Stimulated activated naive B cell treated with anti-CD40 and anti-IgM and Interleukin-4, amounts not matched to agents 10 μg/mL and 1 μg/mL and 100 μg/mL, for 72 hours (primary cell): ENCODE data around the gene SLC25A5.
"Not testable (repeated sequence)": the region's sequence is repeated elsewhere in the genome, so short reads cannot be mapped to it uniquely, and the experiment has no call there.

Experiments
- ATAC-seq, 2 donors: fragments of 150-1000 bp; cut with Tn5 transposase; replicated peaks; 2 replicates each; pipeline ENCODE4 v1.10.0; 2021; ENCODE audit warnings: moderate library complexity in 1 of 2
- DNase-seq: peaks from one replicate; pipeline ENCODE4 v3.0.0; 2021
- H3K27ac Mint-ChIP-seq: one replicate; pipeline ENCODE4 v1.8.0; 2022; ENCODE audit warnings: mild to moderate bottlenecking, mixed read lengths
- H3K27me3 Mint-ChIP-seq, 2 donors: one replicate each; pipeline ENCODE4 v1.8.0; 2022; ENCODE audit warnings: mixed read lengths in 2 of 2
- H3K36me3 Mint-ChIP-seq, 2 donors: one replicate each; pipeline ENCODE4 v1.8.0; 2022; ENCODE audit warnings: mixed read lengths in 2 of 2, mild to moderate bottlenecking in 1 of 2
- H3K4me1 Mint-ChIP-seq, 2 donors: one replicate each; pipeline ENCODE4 v1.8.0; 2022; ENCODE audit warnings: mixed read lengths in 2 of 2, mild to moderate bottlenecking in 1 of 2
- H3K4me3 Mint-ChIP-seq, 2 donors: one replicate each; pipeline ENCODE4 v1.8.0; 2022; ENCODE audit warnings: mild to moderate bottlenecking in 2 of 2, mixed read lengths in 2 of 2, moderate library complexity in 1 of 2
- H3K9me3 Mint-ChIP-seq, 2 donors: one replicate each; pipeline ENCODE4 v1.8.0; 2022; ENCODE audit warnings: mixed read lengths in 2 of 2, mild to moderate bottlenecking in 1 of 2

Gene SLC25A5

GRCh38 chrX:119505145-119505544 lies 36.9 kb downstream of the SLC25A5 start:
- H3K27me3 Mint-ChIP-seq, H3K4me3 Mint-ChIP-seq, ATAC-seq, DNase-seq, H3K36me3 Mint-ChIP-seq, H3K9me3 Mint-ChIP-seq, H3K27ac Mint-ChIP-seq: not testable (repeated sequence)
- H3K4me1 Mint-ChIP-seq, result peaks cover 5 to 14% of the 10 kb centered on the region in 2 donors

DNA sequence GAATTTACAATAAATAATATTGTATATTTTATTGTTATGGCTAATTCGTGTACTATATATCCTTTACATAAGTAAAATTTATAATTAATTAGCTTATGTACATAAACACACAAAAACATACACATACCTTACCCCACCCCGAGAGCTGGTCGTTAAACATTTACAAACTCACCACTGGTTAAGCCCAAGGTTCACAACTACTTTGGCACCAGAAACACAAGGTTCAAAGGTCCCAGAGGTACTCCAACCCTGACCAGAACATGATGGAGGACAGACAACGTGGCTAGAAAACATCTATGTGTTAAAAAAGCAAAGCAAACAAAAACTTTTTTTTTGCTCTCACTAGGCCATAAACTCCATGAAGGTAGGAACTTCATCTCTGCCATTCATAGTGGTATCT lies 37.7 kb downstream of the SLC25A5 start:
- Mint-ChIP-seq H3K4me3 (no peak overlapping the region), H3K9me3 (no peaks in the 10 kb centered on the region)

DNA sequence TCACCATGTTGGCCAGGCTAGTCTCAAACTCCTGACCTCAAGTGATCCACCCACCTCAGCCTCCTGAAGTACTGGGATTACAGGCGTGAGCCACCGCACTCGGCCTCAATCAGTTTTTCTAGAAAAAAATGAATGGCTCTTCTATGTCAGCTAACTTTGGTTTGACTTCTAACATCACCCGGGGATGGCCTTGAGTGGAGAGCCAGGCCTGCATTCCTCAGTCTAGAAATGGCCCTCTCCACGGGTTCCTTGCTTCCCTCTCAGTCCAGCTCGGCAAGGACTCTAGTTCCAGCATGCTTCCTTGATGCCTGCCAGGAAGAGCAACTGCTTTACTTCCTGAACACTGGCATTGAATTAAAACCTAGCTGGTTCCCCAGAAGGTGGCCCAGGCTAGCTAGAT lies 39.0 kb downstream of the SLC25A5 start:
- Mint-ChIP-seq H3K36me3 (no peaks in the 10 kb centered on the region), H3K4me3 (no peak overlapping the region), H3K9me3 (no peaks in the 10 kb centered on the region), H3K27me3 (peaks cover 0 to 10% of the 10 kb centered on the region in 2 donors), H3K27ac (no peak overlapping the region), H3K4me1 (peaks cover 2 to 5% of the 10 kb centered on the region in 2 donors)
- DNase-seq, result no peak
- ATAC-seq, result no peak

More for the DNA sequence above, 37.7 kb downstream of the SLC25A5 start:
- peaks cover 0 to 9% of the 10 kb centered on the region in 2 donors for H3K27me3 Mint-ChIP-seq
- ATAC-seq, result no peak
- no peak for DNase-seq
- peaks cover 4 to 9% of the 10 kb centered on the region in 2 donors for H3K4me1 Mint-ChIP-seq
- no peak overlapping the region for H3K27ac Mint-ChIP-seq
- H3K36me3 Mint-ChIP-seq, result no peaks in the 10 kb centered on the region

- Mint-ChIP-seq H3K9me3 (no peaks in the 10 kb centered on the region), H3K4me1 (peaks cover 2 to 8% of the 10 kb centered on the region in 2 donors), H3K27me3 (peaks cover 0 to 10% of the 10 kb centered on the region in 2 donors), H3K4me3 (no peak overlapping the region), H3K36me3 (no peaks in the 10 kb centered on the region), H3K27ac (no peak overlapping the region)
- ATAC-seq (peak; percentile 91 to 93), DNase-seq (no peak)
These were observed 44.0 kb downstream of the SLC25A5 start for GRCh38 chrX:119512146-119512800.

DNA sequence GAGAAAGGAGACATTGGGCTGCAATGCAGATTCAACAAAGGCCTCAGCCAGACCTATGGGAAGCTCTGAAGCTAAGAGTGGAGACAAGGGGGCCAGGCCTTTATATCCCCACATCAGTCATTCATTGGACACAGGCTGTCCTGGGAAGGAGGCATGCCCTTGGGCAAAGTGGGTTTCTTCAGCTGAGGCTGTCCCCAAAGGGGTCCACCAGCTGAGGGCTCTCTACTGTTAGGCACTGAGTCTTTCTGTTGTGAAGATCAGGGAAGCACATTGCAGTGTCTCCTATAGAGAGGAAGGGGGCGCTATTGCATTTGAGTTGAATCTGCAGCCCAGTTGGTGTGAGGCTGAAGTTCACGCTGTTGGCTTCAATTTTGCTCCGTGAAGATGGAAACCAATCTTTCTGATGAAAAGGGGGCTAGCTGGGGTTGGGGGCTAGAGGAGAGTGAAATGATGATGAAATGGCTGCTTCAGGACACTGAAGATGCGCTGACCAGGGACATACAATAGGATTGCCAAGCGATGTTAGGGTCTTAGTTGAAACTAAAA lies 48.0 kb downstream of the SLC25A5 start:
- no peak overlapping the region for H3K4me3 Mint-ChIP-seq
- peaks cover 2 to 8% of the 10 kb centered on the region in 2 donors for H3K4me1 Mint-ChIP-seq
- ATAC-seq, result peak; percentile 89 to 92
- H3K36me3 Mint-ChIP-seq, result no peaks in the 10 kb centered on the region
- no peaks in the 10 kb centered on the region for H3K9me3 Mint-ChIP-seq
- no peak overlapping the region for H3K27ac Mint-ChIP-seq
- peak; percentile 34 for DNase-seq
- H3K27me3 Mint-ChIP-seq, result peaks cover 0 to 7% of the 10 kb centered on the region in 2 donors

DNA sequence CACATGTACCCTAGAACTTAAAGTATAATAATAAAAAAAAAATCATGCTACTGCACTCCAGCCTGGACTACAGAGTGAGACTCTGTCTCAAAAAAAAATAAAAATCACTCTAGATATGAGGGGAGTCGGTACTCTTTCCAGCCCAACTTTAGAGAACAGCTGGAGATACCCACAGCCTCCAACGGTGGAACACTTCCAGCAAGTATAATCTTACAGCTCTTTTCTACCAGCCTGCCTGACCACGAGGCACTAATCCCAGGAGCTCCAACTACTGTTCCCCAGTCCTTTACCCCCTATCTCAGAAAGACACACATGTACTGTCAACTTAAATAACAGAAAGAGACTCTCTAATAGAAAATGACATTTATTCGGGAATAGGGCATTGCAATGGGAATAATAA lies 50.1 kb downstream of the SLC25A5 start:
- Mint-ChIP-seq H3K9me3 (no peaks in the 10 kb centered on the region), H3K27me3 (peaks cover 0 to 7% of the 10 kb centered on the region in 2 donors), H3K4me1 (peaks cover 2 to 8% of the 10 kb centered on the region in 2 donors), H3K27ac (no peak overlapping the region), H3K36me3 (no peaks in the 10 kb centered on the region), H3K4me3 (no peak overlapping the region)
- ATAC-seq (no peak), DNase-seq (no peak)
